Stimulated activated CD4-positive, alpha-beta T cell treated with anti-CD3 and anti-CD28 coated beads, Interleukin-4, amount 100 ng/mL, for 1 hour (primary cell): ENCODE data around the gene SLC25A34.

Experiments
- DNase-seq: peaks from one replicate; pipeline ENCODE4 v3.0.0-alpha.2; 2020

Gene SLC25A34

DNA sequence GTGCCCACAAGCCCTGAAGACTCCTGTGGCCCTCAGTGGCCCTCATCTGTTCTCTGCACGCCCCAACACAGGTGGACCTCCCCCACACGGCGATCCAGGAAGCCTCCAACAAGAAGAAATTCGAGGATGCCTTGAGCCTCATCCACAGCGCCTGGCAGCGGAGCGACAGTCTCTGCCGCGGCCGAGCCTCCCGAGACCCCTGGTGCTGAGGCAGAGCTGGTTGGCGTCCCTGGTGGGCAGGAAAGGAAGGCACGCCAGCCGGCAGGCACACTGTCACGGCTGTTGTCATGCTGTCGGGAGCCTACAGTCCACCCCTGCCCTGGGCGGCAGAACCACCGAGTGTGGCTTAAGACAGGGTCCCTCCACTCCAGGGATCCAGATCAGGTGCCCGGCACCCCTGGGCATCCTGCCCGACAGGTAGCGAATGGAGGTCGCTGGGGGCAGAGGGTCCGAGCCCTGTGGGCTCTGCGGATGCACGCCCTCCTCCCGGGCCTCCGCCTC lies 2.3 kb upstream of the SLC25A34 start:
- DNase-seq, result no peak

DNA sequence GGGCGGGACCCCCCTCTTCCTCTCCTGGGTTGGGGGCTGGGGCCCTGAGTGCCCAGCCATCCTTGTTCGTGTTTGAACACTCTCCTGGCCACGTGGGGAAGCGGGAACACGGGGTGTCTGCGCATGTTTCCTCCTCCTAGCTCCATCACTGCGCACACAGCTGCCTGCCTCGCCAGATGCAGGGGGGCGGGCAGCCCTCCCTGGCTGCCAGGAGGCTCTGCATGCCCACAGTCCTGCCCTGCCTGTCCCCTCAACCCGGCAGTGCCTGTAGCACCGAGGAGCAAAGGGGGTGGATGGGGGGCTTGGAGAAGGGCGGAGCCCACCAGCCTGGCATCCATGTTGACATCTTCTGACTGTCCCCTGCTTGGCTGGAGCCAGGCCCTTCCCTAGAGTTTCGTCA lies 1.8 kb upstream of the SLC25A34 start:
- DNase-seq, result no peak

DNA sequence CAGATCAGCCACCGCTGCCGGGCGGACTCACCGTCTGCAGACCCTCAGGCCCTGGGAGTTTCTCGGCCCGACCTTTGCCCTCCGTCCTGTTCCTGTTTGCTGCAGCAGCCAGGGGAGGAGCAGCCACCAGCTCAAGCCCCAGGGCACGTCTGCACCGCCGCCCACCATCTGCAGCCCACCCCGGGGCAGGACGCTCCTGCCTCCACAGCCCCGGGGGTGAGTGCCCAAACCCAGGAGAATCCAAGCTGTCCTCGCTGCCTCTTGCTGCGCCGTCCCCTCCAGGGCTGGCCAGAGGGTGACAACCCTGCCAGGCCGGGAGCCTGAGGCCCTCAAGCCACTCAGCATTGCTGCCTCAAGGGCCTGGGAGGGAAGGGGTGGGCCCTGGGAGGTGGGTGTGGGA lies 1.2 kb upstream of the SLC25A34 start:
- no peak for DNase-seq

DNA sequence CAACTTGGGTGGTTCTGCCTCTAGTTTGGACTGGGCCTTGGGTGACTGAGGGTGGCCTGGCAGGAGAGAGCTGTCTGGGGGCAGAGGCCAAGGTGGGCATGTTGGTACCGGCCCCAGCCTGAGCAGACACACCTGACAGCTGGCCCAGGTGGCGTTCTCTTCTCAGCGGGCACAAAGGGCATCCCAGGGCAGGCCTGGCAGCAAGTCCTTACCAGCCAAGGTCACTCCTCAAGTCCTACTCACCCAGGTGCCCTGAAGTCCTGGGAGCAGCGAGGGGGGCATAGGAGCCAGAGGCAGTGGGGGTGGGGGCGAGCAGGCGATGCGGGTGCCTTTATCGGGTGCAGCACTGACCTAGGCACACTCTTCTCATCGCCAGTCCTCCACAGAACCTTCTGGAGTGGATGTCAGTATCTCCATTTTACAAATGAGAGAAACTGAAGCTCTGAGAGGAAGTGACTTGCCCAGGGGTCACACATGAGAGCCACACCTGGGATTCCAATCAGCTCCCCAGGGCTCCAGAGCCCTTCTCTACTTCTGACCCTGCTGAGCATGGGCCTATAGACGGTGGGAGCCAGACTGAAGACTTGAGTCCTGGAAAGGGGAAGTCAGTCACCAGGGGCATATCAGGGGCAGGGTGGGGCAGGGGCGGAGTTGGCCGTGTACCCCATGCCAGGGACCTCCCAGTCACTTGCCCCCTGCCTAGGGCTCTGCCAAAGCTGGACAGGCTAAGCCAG lies 587 bp upstream of the SLC25A34 start:
- no peak for DNase-seq

DNA sequence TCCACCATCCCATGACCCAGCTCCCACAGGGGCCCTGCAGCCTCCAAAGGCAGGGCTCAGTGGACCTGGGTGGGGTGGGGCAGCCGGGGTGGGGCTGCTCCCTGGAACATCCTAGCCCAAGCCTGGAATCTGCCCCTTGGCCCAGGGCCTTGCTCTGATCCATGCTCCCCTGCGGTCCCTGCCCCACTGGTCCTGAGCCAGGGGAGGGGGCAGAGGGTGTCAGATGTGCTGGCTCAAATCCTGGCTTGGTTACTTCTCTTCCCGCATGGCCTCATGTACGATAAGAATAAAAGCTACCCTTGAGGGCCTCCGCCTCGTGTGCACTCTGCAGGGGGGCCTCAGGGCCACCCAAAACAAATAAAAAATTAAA lies 819 bp downstream of the SLC25A34 start:
- no peak for DNase-seq

DNA sequence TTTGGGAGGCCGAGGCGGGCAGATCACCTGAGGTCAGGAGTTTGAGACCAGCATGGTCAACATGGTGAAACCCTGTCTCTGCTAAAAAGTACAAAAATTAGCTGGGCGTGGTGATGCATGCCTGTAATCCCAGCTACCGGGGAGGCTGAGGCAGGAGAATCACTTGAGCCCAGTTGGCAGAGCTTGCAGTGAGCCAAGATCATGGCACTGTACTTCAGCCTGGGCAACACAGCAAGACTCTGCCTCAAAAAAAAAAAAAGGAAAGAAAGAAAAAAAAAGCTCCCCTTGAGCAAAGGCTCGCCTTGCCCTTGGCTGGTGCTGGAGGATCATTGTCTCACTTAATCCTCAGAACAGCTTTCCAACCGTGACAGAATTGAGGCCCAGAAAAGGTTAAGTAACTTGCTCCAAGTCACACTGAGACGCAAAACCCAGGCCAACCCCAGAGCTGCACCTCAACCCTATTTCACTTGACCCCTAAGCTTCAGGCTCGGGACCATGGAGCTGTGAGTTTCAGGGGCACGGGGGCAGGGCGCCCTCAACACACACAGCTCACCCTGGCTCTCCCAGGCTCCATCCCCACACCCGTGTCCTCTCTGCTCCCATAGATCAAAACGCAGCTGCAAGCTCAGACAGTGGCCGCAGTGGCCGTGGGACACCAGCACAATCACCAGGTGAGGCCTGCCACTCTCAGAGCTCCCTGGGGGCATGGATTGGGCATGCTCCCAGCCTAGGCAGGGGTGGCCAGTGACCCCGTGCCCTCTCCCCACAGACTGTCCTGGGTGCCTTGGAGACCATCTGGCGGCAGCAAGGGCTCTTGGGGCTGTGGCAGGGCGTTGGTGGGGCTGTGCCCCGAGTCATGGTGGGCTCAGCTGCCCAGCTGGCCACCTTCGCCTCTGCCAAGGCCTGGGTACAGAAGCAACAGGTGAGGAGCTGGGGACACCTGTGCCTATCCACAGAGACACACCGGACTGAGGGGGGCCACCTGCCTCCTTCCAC lies 1.6 kb downstream of the SLC25A34 start:
- DNase-seq, result no peak

DNA sequence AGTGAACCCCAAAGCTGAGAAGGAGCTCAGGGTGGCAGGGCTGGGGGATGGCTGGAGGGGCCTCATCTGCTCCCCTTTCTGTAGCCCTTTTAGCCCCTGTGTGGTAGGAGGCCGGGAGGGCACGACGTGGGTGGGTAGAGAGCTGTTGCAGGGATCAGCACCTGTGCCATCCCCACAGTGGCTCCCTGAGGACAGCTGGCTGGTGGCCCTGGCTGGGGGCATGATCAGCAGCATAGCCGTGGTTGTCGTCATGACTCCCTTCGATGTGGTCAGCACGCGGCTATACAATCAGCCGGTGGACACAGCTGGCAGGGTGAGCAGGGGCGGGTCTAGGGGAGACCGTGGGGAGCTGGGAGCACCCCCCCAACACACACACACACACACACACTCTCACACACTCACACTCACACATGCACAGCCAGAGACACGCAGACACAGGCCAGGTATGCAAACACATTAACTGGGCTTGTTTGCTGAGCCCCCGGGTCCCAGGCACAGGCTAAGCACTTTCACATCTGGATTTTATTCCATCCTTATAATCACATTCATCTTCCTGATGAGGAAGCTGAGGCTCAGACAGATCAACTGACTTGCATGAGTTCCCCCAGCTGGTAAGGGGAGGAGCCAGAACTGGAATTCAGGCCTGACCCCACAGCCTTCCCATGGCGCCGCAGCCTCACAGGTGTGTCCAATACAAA lies 2.5 kb downstream of the SLC25A34 start:
- no peak for DNase-seq

DNA sequence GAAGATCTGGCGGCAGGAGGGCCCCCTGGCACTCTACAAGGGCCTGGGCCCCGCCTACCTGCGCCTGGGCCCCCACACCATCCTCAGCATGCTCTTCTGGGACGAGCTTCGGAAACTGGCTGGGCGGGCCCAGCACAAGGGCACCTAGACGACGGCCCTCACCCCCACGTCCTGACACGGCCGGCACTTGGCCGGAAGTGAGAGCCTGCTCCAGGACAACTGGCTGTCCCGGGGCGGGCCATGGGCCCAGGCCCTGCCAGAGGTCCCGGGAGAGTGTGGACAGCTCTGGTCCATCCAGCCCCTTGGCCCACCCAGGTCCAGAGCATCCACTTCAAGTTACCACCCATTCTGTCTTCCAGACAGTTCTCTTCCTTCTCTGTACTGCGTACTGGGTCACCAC lies 3.2 kb downstream of the SLC25A34 start:
- no peak for DNase-seq

DNA sequence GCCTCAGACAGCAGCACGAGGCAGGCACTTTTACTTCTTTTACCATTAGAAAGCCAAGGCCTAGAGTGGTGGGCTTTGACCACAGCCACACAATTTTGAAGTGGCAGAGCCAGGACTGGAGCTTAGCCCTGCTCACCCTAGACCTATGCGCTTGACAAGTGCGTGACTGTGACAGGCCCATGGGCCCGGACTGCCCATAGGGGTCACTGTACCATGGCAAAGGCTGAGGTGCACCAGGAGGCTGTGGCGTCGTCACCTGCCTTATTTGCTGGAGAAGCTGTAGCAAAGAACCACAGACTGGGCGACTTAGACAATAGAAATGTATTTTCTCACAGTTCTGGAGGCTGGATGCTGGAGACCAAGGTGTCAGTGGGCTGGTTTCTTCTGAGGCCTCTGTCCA lies 3.7 kb downstream of the SLC25A34 start:
- no peak for DNase-seq

DNA sequence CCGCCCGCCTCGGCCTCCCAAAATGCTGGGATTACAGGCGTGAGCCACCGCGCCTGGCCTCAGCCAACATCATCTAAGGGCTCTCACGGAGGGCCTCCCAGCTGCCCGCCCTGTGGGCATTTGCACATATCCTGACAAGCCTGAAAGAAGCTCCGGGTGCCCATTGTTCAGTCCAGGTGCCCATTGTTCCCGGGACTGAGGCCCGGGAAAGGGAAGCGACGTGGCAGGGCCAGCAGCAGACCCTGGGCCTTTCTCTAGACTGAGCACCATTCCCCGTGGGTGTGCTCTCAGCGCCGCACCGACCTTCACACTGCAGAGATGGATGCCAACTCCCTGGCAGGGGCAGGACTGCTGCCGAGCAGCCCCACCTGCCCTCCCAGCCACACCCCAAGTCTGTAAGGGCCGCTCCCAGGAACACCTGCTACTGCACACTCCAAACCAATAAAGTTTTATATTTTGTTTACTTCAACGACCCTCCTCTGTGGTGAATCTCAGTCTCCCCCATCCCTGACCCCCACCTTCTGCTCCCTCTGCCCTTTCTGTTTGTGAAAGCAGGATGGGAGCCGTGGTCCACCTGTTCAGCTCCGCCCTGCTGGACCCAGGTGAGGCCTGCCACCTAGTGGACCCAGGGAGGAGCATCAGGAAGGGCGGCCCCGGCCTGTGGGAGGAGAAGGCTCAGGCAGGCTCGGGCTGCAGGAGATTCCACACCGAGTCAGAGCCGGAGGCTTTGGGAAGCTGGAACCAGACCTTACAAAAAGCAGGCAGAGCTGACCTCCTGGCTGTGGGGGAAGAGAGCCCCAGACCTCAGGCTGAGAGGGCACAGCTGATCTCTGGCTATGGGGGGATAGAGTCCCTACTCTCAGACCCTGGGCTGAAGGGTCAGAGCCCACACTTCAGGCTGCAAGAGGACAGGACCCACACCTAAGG lies 5.1 kb downstream of the SLC25A34 start:
- DNase-seq, result peak; percentile 67

DNA sequence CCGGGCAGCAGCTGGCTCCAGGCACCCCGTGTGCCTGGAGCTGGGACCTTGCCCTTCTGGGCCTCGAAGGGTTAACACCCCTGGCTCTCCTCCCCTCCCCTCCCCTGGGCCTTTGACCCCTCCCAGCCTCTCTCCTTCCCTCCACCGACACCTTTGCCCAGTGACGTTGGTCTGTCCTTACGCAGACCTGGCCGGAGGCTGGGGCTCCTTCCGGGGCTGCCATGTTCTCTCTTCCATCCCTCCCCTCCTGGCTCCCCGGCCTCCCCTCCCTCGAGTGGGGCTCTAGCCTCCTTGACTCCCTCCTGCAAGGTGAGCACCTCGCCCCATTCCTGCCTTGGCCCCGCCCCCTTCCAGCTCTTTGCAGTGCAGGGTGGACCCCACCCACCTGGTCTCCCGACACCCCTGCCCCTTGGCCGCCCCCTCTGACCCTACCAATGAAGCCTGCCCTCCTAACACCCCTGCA lies 6.3 kb downstream of the SLC25A34 start, which contains the start of gene TMEM82:
Gene TMEM82, plus strand, starts transcription at position 161 of the 463 bp plus-strand sequence. Its CDS starts 61 bp downstream, at position 222.
- no peak for DNase-seq

DNA sequence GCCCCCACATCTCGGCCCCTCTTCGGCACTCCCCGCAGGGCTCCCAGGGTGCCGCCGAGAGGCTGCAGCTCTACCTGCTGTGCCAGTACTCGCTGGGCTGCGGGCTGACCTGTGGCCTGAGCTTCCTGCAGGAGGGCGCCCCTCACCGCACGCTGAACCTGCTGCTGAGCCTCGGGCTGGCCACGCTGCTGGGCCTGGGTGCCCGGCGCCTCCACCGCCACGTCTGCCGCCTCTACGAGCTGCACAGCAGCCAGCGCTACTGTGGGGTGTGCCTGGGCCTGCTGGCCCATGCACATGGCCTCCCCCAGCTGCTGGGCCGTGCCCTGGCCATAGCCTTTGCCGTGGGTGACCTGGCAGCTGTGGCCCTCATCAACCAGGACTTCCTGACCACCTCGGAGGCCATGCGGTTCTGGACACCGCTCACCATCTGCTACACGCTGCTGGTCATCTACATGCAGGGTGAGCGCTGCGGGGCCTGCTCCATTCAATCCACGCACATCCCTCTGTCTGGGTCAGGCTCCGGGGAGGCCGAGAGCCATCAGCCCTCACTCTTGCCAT lies 8.1 kb downstream of the SLC25A34 start:
- DNase-seq, result no peak

DNA sequence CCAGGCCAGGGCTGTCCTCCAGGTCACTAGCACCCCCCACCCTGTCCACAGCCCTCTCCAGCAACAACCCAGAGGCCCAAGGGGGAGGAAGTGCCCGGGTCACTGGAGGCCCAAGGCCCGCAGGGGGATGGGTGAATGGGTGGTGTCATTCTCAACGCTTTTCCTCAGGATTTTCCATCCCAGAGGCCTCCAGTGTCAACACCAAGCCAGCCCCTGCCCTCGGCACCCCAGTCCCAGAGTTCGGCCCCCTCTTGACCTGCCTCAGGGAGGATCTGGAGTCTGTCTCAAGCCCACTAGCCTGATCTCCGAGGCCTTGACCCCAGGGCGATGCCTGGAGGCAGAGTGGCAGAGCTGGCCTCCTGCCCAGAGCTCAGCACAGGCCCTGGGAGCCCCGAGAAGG lies 11.3 kb downstream of the SLC25A34 start:
- DNase-seq, result no peak

DNA sequence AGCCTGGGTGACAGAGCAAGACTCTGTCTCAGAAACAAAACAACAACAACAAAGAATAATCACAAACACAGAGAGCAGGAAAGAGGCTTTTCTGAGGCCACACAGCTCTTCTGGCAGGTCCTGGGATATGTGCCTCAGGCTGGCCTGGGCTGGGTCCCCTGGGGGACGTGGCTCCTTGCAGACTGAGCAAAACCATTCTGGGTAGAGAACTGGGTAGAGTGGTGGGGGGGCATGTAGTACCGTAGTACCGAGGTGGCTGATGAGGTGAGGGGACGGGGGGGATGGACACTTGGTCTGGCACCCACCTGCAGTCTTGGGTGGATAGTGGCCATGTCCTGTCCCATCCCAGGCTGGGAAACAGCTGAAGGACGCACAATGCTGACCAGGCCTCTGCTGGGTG lies 12.2 kb downstream of the SLC25A34 start:
- DNase-seq, result no peak

DNA sequence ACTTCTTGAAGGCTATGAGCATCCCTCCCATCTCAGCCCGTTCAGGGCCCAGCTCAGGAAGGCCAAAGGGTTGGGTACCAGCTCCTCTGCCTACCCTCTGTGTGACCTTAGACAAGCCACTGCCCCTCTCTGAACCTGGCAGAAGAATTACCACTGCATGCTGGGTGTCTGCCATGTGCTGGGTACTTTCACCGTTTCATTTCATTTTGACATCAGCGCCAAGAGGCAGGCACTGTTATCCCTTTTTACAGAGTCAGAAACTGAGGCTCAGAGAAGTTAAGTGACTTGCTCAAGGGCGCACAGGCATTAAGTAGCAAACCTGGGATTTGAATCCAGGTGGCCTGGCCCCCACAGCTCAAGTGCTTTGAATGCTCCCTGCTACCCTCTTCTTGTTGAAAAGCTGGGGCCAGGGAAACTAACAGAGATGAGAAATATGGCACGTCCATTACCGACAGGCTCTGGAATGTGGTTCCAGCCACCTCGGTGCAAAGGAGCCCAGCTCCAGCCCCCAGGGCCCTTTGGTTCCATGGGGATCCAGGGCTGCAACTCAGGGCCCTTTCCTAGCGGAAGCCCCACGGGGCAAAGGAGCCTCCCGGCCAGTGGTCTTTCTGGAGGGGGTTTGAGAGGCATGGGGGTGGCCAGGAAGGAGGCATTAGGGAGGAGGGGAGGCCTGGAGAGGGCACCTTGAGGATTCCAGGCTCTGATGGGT lies 12.8 kb downstream of the SLC25A34 start:
- DNase-seq, result no peak

DNA sequence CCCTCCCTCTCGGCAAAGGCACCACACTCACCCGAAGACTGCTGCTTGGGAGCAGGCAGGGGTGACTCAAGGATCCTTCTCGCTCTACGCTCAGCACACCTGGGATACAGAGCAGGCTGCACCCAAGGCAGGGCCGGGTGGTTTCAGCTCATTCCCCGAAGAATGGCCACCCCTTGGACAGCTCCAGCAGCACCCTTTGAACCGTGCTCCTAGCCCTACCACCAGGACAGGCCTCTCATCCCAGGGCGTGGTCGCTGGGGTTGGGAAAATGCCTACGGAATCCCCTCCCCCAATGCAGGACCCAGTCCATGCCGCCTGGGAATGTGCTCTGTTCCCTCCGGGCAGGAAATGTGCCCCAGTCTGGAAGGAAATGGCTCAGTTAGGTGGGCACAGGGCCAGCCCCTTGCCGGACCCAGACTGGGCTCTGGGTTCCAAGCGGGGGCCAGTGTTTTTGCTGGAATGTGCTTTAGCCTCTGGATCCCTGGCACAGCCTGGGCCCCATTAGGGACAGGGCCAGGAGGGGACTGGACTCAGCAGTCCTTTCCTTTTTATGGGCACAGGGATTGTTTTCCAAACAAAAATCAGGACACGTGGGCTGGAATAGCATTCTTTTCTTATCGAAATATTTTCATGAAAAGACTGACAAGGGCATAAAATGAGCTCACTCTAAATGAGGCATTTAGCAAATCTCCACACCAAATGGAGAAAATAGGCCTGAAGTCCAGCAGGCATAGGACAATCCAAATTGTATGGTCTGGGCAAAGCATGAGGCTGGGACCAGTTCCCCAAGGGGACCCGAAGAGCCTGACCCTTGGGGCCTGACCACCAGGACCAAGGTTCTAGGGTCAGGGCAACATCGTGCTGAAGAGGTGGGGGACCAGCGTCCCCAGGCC lies 13.6 kb downstream of the SLC25A34 start:
- no peak for DNase-seq

DNA sequence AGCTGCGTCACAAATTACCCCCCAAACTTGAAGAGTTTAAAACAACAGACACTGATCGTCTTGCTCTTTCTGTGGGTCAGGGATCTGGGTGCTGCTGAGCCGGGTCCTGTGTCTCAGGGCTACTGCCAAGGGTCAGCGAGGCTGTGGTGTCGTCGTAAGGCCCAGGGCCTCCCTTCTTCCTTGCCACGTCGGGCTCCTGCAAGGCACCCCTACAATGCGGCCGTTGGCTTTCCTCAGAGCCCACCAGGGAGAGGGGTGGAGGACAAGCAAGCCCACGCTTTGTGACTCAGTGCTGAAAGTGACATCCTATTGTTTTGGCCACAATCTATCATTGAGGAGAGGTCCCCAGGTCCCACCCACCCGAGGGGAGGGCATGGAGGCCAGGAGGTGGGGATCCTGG lies 14.9 kb downstream of the SLC25A34 start:
- DNase-seq, result no peak

DNA sequence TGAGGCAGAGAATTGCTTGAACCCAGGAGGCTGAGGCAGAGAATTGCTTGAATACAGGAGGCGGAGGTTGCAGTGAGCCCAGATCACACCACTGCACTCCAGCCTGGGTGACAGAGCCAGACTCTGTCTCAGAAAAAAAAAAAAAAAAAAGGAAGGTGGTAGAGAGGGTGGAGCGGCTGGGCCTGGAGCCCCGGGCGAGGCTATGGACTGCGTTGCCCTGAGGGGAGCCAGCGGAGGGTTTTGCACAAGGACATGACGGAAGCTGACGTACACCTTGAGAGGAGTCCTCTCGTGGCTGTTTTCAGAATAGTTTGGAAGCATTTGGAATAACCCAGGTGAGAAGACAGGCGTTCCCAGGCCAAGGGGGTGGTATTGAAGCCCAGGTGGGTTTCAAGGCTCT lies 15.7 kb downstream of the SLC25A34 start:
- no peak for DNase-seq

DNA sequence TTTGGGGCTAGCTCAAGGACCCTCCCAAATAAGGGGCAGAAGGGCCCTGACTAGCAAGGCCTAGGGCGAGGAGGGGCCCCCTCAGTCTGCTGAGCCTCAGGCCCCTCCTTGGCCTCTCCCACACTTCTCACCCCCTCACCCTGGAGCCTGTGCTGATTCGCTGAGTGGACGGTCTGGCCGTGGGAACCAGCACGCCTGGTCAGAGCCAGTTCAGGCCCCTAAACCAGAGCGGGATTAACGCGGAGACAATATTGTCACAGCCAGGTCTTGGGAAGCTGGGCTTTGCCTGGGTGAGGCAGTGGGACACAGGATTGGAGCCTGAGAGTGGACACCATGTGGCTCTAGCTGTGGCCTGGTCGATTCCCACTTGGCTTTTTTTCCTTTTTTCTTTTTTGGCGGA lies 17.7 kb downstream of the SLC25A34 start:
- no peak for DNase-seq
